ENCODE measurements around the gene ANKRD31.
"Not testable (repeated sequence)": the region's sequence is repeated elsewhere in the genome, so short reads cannot be mapped to it uniquely, and the experiment has no call there.

The ANKRD31 gene

DNA sequence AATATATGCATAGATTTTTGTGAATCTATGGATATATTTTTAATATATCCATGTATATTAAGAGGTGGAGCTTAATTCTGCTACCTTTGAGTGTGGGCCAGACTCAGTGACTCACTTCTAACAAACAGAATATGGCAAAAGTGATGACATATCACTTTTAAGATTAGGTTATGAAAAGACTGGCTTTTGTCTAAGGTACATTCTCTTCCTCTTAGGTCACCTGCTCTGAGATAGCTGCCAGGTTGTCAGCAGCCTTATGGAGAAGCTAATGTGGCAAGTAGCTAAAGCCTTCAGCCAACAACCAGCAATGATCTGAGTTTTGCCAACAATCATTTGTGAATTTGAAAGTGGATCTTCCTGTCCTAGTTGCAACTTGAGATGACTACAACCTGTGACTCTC lies 83.8 kb downstream of the ANKRD31 start:
- no peak for DNase-seq (ENCODE audit: low spot score)

GRCh38 chr5:75148051-75148450 lies 88.6 kb downstream of the ANKRD31 start:
- no peak for DNase-seq (ENCODE audit: low spot score)

- no peak for DNase-seq (ENCODE audit: low spot score)
These were observed 94.0 kb downstream of the ANKRD31 start for GRCh38 chr5:75142566-75143136.

DNA sequence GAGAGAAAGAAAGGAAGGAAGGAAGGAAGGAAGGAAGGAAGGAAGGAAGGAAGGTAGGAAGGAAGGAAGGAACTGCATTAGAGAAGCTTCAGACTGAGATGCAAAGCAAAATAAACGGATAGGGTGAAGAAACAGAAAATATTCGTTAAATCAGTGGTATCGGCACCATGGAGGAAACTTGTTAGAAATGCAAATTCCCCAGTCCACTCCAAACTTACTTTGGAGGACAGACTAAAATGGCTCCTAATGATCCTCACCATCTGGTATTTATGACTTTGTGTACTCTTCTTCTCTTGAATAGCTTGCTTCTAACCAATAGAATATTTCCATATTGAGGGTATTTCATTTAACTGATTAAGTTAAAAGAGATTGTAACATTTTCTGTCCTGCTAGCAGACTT lies 96.4 kb downstream of the ANKRD31 start:
- DNase-seq (ENCODE audit: low spot score) = no peak

DNA sequence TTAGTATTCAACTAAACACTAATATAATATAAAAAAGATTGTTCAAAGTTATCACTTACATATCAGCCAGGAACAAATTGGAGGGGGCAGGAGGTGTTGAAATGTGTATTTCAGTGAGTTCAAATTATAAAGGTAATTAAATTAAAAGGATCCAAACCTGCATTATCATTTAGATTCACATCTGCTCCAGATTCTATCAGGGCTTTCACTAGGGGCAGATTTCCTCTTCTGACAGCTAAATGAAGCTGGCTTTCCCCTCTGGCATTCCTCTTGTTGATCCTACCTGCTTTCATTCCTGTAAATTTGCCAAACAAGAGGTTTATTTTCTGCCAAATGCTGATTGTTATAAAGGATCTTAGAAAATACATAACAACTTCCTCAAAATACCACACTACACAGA lies 98.0 kb downstream of the ANKRD31 start:
- DNase-seq (ENCODE audit: low spot score) = no peak

DNA sequence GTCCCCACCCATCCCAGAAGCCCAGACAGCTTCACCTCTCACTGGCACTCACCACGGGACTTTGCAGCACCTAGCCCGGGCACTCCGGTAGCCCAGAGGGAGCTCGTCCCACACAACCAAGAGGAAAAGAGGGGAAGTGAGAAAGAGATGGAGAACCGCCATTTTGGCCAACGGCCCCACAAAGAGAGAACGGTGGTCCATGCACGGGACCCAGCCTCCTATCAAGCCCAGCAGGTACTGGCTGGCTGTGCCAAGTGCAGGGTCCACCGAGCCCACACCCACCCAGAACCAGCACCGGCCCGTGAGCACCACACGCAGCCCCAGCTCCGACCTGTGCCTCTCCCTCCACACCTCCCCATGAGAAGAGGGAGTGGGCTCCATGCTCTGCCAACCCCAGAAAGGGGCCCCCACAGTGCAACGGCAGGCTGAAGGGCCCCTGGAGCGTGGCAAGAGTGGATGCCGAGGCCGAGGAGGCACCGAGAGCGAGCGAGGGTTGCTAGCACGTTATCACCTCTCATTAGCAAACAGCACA lies 105.8 kb downstream of the ANKRD31 start:
- no peak for DNase-seq (ENCODE audit: low spot score)

- DNase-seq (ENCODE audit: low spot score) = no peak
These were observed 119.8 kb downstream of the ANKRD31 start for GRCh38 chr5:75116856-75117255.

- not testable (repeated sequence) for DNase-seq (ENCODE audit: low spot score)
These were observed 122.4 kb downstream of the ANKRD31 start for GRCh38 chr5:75114311-75114710.

DNA sequence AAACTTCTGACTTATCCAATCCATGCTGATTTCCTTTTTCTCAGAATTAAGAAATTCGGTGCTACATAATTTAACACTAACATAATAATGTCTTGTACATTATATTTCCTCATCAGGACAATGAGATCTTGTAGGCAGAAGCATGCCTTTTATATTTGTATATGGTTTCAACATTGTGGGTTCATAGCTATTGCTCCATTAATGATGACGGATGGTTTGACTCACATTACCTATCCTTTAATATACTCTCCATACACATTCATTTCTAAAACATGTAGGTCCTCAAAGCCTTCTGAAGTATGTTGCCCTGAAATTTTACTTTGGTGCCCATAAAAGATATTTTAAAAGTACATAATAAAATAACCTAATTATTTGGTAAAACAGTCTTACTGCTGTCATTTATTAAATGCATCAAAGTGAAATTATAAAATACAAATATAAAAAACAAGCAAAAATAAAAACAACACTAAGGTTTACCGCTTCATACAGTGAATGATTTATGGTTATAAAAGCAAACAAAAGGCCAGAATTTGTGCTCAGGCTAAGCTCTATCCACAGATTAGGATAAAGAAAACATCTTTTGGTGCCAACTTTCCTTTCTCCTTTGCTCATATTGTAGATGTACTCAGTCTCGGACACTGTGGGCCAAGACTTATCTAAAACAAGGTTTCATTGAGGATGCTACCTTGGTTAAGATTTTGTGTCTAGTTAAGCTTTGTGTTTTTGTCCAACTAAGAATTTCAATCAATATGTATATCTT lies 123.1 kb downstream of the ANKRD31 start:
- no peak for DNase-seq (ENCODE audit: low spot score)

DNA sequence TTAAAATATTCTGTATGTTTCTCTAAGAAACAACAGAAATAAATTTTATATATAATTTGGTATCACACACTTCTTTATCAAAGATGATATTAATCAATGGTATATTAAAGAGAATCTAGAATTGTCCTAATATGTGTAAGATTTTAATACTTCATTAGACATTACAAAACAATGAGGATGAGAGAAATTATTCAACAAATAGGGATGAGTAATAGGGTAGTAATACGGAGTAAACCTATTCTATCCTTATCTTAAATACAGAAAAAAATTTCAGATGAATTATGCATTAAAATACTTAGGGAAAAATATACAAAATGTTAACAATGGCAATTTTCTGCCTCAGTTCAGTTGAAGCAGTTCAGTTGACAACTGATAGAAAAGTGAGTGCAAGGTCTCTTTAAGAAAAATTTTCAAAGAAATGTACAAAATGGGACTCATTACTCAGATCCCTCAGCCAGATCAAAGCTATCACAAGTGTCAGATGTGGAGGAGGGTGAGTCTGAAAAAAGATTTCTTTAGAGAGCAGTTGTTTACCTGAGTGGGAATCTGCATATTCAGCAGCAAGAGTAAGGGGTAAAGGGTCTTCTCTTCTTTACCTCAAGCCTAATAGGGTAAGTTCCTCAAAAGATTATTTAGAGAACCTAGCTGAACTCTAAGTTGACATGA lies 127.6 kb downstream of the ANKRD31 start:
- no peak for DNase-seq (ENCODE audit: low spot score)

- no peak for DNase-seq (ENCODE audit: low spot score)
These were observed 128.2 kb downstream of the ANKRD31 start for GRCh38 chr5:75108515-75108914.

DNA sequence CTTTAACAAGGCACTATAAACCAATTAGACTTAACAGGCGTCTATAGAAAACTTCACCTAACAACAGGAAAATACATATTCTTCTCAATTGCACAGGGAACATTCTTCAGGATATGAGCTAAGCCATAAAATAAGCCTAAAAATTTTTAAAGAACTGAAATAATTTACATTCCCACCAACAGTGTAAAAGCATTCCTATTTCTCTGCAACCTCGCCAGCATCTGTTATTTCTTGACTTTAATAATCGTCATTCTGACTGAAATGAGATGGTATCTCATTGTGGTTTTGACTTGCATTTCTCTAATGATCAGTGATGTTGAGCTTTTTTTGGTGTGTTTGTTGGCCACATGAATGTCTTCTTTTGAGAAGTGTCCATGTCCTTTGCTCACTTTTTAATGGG lies 140.7 kb downstream of the ANKRD31 start:
- not testable (repeated sequence) for DNase-seq (ENCODE audit: low spot score)

- no peak for DNase-seq (ENCODE audit: low spot score)
These were observed 145.1 kb downstream of the ANKRD31 start for GRCh38 chr5:75091597-75091996.

DNA sequence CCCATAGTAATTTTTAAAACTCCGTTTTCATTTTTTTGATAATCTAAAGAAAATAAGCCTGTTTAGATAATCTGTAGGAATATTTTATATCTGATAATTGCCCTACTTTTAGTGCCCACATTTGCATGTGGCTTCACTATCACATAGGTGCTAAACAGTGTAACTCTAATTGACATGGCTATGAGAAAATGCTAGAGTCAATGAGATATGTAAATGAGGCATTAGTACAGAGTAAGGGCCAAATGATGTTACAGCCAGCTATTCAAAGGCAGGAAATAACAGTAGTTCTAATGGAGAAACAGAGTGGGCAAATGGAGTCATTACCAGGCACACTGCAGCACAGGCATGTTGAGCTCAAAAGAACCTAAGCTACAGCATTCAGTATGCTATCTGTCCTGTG lies 147.0 kb downstream of the ANKRD31 start:
- no peak for DNase-seq (ENCODE audit: low spot score)

- no peak for DNase-seq (ENCODE audit: low spot score)
These were observed 147.5 kb downstream of the ANKRD31 start for GRCh38 chr5:75089137-75089536.

DNA sequence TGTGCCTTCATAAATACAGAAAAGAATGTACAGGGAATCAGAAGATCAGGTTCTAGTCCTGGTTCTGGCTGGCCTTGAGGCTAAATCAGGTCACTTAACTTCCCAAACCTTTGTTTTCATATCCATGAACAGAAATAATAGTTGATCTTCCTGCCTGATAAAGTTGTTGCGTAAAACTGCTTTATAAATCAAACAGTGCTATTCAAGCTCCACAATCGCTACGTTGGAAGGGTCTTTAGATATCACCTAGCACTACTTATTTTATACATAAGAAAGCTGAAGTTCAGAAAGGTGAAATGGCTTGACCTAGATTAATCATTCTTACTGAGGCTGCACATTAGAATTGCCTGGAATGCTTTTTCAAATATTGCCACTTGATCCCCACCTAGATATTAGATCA lies 148.0 kb downstream of the ANKRD31 start:
- DNase-seq (ENCODE audit: low spot score) = no peak

DNA sequence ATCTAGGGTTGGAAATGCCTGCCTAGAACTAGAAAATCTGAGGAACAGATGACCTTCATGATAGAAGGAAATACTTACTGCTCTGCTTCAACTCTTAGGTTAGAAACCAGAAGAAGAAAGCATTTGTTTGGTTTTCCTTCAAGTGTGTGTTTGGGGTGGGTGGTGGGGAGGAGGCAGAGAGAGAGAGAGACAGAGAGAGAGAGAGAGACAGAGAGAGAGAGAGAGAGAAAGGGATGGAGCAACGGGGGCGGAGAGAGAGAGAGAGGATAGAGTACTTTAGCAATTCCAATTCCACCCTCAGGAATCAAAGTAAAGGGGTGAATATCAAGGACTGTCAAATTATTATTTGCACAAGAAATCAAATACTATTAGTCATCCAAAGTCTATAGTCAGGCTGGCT lies 155.2 kb downstream of the ANKRD31 start:
- no peak for DNase-seq (ENCODE audit: low spot score)

- DNase-seq (ENCODE audit: low spot score) = not testable (repeated sequence)
These were observed 157.3 kb downstream of the ANKRD31 start for GRCh38 chr5:75079346-75079745.

- DNase-seq (ENCODE audit: low spot score) = no peak
These were observed 158.7 kb downstream of the ANKRD31 start for GRCh38 chr5:75078027-75078426.

DNA sequence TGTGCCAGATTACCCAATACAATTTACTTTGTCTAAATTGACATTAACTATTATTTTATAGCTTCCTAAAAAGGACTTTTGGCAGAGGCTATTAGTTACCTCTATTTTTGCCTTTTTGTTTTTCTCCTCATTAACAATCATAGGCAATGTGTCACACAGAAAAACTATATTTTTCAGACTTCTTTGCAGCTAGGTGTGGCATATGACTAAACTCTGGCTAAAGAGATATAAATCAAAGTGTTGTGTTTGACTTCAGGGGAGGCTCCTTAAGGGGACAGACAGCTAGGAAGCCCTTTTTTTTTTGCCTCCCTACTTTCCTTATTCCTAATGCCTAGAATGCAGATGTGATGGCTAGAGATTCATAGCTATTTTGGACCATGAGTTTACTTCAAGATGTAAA lies 164.6 kb downstream of the ANKRD31 start:
- no peak for DNase-seq (ENCODE audit: low spot score)

GRCh38 chr5:75071100-75071499 lies 165.6 kb downstream of the ANKRD31 start:
- DNase-seq (ENCODE audit: low spot score) = no peak

DNA sequence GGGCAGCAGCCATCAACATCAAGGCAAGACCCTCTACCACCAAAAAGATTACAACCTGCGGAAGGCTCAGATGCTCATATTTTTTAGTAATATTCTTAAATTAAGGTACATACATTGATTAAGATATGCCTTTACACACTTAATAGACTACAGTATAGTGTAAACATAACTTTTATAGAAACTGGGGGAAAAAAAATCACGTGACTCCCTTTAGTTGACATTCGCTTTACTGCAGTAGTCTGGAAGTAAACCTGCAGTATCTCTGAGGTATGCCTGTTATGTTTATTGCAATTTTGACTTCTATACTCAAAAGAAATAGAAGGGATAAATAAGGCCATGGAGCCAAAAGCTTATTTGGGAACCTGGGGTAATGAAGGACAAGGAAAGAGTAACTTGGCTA lies 169.2 kb downstream of the ANKRD31 start:
- DNase-seq (ENCODE audit: low spot score) = no peak

DNA sequence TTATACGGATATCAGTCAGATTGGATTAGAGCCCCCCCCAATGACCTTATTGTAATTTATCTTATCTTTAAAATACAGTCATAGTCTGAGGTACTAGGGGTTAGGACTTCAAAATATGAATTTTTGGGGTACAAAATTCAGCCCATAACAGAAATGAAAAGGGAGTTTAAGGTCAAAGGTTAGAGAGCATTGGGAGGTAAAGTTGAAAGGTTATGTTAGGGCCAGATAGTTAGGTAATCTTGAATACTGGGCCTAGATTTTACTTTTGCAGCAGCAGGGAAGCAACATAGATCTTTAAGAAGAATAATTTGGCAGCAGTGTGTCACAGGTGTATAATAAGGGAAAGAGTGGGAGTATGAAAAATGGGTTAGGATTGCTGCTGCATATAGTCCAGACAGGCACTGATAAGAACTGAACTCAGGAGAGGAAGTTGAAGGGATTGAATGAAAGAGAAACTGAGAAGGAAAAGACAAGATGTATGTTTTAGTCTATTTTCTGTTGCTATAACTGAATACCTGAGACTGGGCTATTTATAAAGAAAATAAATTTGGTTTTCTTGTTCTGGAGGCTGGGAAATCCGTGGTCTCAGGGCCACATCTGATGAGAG lies 173.7 kb downstream of the ANKRD31 start:
- no peak for DNase-seq (ENCODE audit: low spot score)
